HG03565 (cell line): ENCODE results near the gene CNKSR2.

Source experiments
- ATAC-seq: cut with Tn5 transposase; IDR thresholded peaks from one replicate; pipeline ENCODE4 v1.9.1; 2021; ENCODE audit warnings: mild to moderate bottlenecking, moderate library complexity; ENCODE audit not compliant: unreplicated experiment

Gene CNKSR2

DNA sequence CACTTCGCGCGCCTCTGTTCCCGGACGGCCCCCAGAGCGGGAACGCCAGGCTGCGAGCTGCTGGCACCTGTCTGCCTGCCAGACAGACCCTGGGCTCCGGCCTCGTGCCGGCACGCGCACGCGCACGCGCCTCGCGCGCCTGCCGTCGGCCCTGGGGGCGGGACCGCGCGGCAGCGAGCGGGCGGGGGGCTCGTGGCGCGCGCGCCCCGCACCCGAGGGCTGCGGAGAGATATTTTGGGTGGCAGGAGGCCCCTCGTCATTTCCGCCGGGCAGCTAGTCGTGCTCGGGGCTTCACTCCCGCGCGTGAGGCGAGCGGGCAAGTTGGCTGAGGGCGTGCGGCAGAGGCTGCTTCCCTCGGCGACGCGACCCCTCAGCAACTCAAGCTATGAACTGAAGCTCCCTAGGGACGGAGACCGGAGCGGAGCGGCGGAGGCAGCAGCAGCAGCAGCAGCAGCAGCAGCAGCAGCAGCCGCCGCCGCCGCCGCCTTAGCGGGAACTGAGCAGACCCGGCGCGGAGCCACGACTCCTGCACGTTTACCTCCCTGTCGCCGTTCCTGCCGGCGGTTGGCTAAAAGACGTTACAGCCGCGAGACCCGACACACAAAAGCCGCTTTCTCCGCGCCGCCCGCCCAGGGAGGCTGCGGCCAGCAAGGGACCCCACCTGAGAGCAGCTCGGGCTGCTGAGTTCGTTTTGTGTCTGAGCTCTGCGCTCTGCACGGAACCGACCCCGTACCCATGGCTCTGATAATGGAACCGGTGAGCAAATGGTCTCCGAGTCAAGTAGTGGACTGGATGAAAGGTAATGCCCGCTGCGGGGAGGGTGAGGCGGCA is at the start of gene CNKSR2:
Gene CNKSR2, plus strand, starts transcription at position 256 of the 831 bp plus-strand sequence. Its CDS starts 480 bp downstream, at position 736.
- ATAC-seq = peak; percentile 79

DNA sequence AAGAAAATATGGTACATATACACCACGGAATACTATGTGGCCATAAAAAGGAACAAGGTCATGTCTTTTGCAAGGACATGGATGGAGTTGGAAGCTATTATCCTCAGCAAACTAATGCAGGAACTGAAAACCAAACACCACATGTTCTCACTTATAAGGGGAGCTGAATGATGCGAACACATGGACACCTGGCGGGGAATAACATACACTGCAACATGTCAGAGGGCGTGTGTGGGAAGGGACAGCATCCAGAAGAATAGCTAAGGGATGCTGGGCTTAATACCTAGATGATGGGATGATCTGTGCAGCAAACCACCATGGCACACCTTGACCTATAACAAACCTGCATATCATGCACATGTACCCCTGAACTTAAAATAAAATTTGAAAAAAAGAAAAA is 19.5 kb upstream of the CNKSR2 start:
- ATAC-seq = no peak

DNA sequence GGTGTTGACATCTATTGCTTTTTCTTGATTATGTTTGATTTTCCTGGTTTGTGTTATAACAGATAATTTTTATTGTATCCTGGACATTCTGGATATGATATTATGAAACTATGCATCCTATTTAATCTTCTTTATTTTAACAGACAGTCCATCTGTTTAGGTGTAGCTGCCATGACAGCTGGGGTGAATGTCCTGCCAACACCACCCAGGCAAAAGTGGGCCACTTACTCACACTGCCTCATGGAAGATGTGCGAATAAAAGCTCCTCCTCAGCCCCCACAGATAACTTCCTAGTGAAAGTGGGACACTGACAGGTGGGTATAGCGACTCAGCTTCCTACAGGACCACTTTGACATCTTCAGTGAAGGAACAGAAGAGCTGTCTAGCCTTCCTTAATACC is 18.4 kb upstream of the CNKSR2 start:
- no peak for ATAC-seq

DNA sequence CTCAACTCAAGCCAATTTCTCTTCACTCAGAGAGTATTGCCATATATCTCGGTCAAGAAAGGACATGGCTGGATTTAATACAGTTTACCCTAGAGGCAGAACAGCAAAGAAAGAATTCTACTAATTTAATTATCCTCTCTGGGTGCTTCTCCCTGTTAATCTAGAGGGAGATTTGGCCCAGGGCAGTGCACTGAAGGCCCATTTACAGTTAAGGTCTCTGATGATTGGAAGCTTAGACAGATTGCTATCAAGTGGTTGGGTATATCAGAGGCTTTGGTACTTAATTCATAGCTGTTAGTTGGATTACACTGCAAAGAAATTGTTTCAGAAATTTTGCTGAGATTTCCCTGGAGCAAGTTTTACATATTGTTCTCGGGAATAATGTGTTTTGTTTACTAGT is 4.6 kb upstream of the CNKSR2 start:
- no peak for ATAC-seq

DNA sequence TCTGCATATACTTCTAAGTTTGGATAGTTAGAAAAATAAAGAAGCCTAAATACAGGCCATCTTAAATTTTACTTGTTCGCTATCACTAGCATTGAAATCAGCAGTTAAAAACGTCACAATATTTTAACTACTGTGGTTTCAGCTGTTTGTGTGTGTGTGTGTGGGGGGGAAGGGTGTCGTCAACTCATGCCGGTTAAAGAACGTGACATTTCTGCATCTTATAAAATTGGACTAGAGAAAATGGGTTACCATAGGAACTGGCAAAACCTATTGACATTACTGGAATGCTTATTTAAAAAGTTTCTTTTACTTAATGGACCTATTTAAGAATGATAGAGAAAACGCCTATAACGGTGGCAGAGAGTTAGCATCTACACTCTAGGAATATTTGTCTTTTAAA is 1.2 kb upstream of the CNKSR2 start:
- ATAC-seq = no peak

DNA sequence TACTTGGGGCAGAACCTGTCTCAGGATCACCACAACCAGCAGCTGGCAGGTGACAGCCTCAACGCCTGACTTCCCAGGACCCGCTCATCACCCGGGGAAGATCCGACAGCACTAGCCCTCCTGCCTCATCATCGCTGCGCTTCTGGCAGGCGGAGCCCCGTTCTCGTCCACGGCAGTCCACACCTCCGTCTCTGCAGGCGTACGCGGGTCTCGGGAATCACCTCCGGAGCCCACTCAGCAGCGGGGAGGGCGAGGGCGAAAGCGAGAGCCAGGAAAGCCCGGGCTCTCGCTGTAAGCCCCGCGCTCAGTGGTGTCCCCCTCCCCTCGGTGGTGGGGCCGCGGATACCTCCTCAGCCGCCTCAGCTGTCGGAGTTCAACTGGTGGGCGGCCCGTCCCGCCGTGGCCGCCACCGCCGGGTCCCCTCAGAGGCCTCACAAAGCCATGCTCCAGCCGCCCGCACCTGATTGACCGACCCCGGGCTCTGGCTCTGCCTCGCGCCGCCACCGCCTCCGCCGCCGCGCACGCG is 518 bp upstream of the CNKSR2 start:
- peak; percentile 17 for ATAC-seq

DNA sequence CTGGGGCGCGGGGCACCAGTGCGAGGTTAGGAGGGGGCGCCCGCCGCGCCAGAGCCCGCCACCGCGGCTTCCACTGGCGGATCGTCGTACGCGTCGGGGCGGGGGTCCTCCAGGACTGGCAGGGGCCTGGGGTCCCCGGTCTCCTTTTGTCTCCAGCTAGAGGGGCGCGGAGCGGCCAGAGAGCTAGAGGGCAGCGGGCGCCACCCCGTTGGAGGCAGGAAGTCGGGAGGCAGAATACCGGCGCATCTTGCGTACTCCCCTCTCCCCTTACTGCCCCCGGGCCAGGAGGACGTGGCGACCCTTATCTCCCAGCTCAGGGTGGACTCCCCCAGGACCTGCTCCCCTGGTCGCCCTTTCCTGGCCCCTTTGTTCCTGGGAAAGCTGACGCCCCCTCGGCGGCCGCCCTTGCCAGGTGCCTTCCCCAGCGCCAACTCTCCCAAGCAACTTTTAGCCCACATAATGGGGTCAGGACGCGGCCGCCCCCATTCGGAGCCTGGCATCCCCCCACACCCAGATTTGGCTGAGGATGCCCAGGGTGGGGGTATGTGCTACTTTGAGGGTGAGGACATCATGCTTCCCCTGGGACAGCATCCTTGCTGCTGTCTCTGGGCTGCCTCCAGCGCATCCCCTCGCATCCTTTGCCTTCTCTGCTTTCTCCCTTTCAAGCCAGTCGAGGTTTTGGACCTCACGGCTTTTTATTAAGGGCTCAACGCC is 933 bp downstream of the CNKSR2 start:
- ATAC-seq = no peak

DNA sequence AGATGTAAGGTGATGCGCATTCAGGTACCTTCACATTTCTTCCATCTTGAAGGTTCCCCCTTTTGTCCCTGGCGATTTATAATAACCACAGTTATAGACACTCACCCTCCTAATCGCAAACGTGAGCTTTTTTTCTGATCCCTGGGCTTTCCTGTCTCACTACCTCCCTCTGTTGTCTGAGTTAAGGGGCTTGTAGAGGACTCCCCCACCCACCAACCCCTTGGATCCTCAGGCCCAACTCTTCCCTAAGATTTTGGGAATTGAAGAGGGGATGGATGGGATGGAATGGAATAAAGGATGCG is 1.4 kb downstream of the CNKSR2 start:
- ATAC-seq = no peak

DNA sequence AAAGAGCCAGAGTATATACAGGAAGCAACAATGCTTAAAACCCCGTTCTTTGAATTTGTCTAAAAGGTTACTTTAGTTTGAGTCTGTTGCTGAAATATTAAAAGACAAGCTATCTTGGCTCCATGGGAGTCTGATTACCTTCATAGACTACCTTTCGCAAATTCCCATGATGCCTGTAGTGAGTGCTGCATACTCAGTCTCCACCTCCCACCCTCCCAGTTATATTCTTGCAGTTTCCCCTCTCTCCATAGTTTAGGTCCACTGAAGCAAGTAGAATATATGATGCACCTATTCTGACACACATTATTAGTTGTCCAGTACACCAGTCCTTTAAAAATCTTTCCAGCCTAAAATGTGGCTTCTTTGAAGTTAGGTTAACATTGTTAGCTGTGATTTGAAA is 2.4 kb downstream of the CNKSR2 start:
- no peak for ATAC-seq

DNA sequence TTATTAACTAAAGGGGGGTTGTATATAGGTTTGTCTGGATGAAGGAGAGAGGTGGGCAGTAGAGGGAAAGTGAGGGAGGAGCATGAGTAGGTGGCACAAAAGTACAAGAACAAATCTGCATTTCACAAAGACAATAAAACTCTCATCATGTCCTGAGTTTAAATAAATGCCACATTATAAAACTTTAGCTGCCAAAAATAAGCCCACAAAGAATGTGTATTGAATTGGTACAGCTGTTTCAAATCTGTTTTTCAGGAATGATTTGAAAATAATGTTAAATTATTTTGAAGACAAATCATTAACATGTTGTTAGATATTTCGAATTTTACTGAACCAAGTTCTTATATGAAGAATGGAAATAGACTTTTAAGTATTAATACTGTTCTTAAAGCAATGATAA is 5.8 kb downstream of the CNKSR2 start:
- no peak for ATAC-seq

DNA sequence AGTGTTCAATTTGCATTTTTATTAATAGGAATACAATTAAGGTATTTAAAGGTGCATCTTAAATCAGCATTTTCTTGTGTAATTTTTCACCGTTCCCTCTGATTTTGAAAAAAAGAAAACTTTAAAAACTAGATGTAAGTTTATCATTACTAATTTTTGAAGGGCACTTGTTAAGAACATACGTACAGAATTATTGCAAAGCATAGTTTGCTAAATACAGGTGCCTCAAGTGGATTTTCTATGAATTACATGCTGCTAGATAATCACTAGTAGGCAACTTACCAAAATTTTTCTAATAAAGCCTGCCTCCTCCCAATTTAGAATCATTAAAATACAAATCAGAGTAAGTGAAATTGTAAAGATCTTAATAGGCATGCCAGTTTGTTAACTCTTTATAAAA is 8.5 kb downstream of the CNKSR2 start:
- ATAC-seq = peak; percentile 77

DNA sequence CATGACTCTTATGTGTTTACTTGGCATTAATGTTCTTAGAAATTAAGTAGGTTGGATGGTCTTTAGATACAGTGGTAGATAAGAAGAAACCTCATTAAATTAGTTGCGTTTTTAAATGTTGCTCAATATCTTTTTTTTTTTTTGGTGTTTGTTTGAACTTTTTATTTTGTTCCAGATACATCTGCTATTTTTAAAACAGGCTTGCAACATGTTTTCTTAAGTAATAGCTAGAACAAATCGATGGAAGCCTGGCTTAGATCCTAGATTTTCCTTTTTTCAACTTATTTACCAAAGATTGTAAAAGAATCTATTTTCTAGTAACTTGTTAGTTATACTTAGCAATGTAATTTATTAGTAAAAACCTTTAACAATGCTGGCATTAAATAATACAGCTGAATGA is 9.3 kb downstream of the CNKSR2 start:
- ATAC-seq = no peak

DNA sequence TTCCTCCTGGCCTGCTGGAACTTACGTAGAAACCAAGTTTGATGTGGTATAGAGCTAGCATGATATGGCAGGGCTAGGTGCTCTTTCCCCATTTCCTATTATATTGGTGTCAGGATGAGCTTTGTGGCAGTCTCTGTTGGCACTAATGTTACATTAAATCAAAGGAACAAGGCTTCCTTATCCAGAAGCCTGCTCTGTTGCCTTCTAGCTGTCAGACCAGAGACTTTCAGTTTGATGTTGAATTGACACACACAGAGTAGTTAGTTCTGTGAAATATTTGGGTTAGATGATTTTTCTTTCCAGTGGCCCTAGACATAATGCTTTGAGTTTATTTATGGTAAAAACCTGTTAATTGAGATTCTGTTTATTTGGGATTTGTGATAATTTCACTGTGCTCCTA is 10.0 kb downstream of the CNKSR2 start:
- no peak for ATAC-seq

DNA sequence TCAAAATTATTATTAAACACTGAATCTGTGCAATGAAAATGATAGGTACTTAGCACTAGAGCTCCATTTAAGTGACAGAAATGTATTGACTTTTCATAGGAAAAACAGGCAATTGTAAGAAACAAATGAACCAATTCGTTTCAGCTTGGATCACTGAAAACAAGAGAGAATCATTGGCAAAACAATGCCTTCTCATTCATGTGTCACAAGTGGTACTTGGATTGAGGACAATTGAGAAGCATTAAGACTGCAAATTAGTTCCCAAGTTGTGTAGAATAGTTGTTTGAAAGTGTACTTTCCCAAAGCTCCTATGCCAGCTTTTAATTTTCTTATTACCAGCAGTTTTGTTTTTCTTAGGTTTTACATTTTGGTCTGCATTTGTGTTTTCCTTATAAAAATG is 20.6 kb downstream of the CNKSR2 start:
- no peak for ATAC-seq

DNA sequence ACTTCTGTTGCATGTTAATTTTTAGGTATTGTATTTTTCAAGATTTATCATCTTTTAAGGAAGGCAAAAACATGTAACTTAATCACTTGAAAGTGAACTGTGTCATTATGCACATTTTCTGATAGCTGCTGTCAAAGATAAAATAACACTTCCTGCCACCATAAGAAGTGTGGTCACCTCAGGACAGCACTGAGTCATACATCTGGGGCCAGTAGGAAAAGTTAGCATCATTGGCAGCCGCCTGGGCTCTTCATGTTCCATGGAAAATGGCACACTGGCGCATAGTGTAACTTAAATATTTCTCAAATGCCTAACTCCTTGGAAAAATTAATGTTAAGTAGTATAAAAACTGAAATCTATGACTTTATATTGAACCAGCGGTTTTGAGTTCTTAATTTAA is 24.2 kb downstream of the CNKSR2 start:
- no peak for ATAC-seq

DNA sequence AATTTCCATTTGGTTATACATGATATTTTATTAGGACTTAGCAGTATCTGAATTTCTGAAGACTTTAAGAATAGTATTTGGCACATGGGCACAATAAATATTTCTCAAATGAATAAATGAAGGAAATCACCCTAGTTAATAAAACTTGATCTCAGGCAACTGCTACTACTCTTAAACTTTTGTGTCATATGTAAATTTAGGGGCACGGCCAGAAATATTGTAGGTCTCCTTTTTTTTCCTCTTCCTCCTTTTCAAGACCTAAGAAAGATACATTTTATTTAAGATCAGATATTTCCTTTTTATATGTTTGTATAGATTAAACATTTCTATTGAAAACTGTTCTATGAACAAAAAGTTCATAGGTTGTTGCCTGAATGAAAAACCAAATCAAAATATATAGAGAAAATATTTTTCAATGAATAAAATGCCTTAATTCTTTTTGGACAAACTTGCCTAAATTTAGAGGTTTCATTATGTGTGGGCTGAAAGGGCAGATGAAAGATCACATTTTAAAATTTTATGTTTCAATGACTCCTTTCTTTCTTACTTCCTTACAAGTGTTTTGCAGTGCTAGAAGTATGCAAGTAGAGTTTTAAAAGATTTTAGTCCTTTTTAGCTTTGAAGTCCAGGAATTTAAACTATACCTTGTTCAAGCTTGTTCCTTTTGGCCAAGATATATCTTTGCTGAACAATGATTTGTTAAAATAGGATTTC is 26.3 kb downstream of the CNKSR2 start:
- ATAC-seq = no peak

DNA sequence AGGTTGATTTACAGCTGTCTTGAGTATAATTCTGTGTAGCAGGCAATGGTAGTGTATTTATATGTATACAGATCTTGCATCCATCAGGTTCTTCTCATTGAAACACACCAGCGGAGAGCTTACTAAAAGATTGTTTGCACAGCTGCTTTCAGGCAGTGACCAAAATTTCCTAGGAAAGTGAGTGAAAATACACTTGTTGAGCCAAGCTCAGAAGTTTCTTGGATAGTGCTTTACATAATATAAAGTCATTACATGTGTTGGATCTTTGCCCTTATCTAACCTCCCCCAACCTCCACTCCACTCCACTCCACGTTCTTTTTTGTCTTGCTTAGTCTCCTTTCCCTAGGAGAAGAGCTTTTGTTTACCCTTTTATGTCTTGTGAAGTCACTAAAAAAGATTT is 34.1 kb downstream of the CNKSR2 start:
- ATAC-seq = no peak

DNA sequence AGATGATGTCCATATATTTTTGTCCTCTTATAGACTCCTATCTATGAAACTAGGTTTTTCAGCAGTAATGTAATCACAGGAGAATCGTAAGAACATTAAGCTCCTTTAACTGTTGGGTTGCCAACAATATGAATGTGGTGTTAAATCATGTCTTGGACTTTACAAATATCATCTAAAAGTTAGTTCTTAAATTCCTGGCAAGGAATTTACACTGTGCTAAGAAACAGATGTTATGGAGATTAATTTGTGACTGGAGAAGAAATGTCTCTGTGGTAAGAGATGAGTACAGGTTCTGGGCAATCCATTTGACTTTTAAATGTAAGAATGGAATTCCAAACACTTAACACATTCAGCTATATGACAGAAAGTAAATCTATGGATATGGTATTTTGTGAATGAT is 34.6 kb downstream of the CNKSR2 start:
- ATAC-seq = no peak

DNA sequence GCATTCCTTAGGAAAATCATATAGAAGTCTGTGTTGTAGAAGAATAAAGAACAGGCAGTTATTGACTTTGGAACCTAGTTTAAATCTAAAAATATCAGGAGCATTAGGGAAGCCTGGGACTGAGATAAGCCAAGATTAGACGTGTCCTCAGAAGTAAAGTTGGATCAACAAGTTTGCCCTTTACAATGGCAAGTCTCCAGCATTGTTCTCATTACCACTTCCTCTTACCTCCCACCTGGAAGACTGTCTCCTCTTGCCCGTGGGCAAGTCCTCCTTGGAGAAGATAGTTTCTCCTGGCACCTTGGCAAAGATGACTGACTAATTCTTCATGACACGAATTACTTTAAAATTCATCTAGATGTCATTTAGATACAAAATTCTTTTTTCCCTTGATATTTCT is 37.8 kb downstream of the CNKSR2 start:
- no peak for ATAC-seq

DNA sequence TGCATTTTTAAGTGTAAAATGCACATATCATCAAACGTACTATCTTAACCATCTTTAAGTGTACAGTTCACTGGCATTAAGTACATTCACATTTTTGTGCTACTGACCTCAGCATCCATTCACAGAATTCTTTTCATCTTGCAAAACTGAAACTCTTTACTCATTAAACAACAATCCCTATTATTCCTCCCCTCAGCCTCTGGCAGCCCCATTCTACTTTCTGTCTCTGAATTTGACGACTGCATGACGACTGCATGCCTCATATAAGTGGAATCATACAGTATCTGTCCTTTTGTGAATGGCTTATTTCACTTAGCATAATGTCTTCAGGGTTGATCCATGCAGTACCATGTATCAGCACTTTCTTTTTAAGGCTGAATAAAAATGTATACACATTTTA is 38.7 kb downstream of the CNKSR2 start:
- no peak for ATAC-seq

DNA sequence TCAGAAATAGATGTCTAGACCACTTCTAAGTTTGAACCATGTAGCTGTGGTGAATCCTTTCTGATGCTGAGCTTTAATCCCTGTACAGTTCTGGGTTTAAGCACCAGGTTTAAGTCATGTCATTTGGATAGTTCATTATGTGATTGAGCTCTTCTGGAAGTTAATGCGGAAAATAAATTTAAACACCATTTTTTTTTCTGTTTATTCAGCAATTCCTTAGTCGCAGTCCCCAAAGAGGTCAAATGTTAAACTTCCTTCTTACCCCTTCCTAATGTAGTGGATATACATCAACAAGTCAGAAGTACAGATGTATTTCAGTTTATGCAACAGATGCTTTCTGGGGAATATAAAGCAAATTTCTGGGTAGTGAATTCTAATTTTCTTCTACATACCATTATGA is 52.9 kb downstream of the CNKSR2 start:
- ATAC-seq = no peak

DNA sequence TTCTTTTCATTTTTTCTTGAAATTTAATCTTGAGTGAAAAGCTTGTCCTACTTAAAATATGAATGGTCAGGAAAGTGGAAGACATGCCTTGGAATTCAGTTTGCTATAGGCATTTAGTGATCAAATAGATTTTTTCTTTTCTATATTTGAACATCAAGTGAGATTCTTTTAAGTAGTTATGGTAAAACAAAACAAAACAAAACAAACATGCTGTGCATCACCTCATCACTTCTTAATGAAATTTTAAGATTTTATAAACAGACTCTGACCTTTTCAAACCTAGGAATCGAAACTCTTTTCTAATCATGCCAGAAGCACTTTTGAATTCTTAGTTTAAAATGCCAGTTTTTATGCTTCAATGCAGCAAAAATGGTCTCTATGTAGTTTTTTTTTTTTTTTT is 62.8 kb downstream of the CNKSR2 start:
- ATAC-seq = no peak
